Suppressor macrophage treated with lipopolysaccharide for 4 hours (primary cell): Measurements from ENCODE around the gene DOCK6.

ENCODE experiments used
- DNase-seq: peaks from one replicate; pipeline ENCODE4 v3.0.0-alpha.2; 2020

Gene DOCK6

DNA sequence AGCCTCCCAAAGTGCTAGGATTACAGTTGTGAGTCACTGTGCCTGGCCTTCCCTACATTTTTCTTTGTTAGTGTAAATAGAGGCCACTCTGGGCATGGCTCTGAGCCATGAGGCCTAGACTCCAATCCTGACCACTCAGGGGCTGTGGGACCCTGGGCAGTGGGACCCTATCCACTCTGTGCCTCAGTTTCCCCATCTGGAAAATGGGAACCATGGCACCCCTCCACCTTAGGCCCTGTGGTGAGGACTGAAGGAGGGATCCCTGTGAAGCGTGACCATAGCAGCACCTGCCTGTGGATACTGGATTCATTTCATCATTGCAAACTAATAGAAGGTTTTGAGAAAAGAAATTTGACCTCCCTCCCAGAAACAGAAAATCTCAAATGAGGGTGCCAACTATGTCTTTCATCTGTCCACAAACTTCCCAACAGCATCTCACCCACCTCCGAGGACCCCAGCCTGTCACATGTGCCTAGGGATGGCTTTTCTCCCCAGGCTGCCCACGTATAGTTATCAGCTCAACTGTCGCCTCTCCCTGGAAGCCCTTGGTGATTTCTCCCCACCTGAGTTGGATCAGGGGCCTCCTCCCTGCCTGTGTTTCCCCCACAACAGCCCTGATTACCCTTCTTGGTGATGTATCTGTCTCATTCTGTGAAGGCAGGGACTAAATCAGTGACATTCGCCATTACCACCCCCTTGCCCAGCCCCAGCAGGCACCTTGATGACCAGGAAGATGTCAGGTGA, 17.3 kb downstream of the DOCK6 start:
- DNase-seq = no peak

DNA sequence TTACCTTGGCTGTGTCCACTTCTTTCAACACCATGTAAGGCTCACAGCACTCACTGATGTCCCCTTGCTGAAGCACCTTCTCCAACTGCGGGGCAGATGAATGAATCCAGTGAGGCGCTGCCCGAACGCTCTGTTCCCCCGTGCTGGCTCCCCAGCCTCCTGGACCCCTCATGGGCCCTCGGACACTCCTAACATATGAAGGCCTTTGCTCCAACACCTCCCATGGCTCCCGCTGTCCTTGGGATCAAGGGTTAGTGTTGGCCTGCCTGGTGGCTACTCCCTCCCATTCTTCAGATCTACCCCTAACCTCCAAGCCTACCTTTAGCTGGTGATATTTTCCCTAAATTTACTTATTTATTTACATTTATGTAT, 18.5 kb downstream of the DOCK6 start:
- DNase-seq = no peak

DNA sequence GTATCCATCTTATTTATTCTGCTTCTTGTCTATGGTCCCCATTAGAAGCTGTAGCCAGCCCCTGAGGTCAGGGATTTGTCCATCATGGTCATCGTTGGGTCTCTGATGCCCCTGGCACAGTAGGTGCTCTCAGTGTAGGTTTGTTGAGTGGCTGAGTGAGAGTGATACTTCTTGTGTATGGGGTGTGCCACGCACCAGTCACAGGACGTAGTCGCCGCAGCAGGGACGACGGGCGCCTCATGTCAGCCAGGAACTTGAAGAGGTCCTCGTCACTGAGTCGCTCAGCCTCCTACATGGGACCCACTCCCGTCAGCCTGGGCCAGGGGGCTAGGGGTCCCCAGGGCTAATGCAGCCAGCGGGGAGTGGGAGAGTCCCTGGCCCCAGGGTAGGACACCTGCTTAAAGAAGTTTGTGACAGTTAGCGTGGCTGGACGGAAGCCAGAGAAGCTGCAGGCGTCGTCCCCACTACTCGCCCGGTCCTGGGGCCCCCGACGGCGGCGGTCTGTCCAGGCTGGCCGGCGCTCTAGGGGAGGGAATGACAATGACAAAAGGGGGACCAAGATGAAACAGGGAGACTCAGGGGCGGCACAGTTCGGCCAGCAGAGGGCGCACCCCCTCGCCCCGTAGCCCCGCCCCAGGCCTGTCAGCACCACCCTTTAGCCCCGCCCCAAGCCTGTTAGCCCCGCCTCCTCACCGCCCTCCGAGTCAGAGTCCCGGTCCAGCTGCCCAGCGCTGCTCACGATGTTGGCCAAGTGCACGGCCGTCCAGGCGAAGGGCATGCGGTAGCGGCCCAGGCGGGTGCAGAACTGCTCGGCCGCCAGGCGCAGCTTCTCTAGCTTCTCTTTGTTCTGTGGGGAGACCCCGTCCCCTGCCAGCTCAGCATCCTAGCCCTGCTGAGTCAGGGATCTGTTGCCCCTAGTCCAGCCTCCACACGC, 19.2 kb downstream of the DOCK6 start:
- DNase-seq = peak; percentile 95

DNA sequence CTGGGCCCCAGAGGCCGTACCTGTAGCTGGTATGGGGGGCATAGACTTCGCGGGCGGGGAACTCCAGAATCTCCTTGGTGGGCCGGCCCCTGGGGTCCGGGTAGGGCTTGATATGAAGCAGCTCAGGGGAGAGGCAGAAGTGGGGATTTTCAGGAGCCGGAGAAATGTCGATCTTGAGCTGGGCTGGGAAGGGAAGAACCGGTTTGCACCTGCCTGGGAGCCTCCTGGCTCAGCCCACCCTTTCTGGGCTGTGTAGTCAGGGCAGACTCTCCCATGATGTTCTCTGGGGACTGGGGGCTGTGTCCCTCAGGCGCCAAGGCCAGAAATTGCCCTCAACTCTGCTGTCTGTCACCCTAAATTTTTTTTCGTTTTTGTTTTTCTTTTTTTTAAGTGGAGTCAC, 20.3 kb downstream of the DOCK6 start:
- no peak for DNase-seq

DNA sequence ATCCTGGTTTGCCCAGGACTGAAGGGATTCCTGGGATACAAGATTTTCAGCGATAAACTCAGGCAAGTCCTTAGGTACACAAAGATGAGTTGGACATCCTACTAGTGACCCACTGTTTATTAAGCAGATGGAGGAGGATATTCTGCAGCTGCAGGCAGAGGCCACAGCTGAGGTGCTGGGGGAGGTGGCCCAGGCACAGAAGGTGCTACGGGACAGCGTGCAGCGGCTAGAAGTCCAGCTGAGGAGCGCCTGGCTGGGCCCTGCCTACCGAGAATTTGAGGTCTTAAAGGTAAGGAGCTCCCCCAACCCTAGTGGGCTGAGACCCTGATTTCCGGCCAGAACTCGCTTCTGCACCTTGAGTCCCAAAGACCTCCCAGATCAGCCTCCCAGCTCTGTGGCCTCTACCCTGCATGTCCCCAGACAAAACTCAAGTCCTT, 22.3 kb downstream of the DOCK6 start:
- DNase-seq = no peak

DNA sequence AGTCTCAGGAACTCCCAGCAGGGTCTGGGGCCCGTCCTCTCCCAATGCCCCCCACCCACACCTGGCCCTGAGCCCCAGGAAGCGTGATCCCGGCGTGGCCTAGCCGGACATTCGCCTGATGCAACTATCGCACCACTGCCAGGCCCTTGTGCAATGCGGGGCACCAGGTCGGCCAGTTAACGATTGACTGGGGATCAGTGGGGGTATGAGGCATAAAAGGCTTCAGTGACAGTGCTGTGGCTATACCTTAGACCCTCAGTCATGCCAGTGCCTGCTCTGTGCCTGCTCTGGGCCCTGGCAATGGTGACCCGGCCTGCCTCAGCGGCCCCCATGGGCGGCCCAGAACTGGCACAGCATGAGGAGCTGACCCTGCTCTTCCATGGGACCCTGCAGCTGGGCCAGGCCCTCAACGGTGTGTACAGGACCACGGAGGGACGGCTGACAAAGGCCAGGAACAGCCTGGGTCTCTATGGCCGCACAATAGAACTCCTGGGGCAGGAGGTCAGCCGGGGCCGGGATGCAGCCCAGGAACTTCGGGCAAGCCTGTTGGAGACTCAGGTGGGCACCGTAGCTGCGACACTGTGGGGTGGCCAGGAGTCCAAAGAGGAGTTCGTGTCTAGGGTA, 22.8 kb downstream of the DOCK6 start, which contains the start of gene ANGPTL8:
Gene ANGPTL8, plus strand, starts transcription at position 243 of the 624 bp plus-strand sequence. Its CDS starts 19 bp downstream, at position 262.
- DNase-seq = no peak

DNA sequence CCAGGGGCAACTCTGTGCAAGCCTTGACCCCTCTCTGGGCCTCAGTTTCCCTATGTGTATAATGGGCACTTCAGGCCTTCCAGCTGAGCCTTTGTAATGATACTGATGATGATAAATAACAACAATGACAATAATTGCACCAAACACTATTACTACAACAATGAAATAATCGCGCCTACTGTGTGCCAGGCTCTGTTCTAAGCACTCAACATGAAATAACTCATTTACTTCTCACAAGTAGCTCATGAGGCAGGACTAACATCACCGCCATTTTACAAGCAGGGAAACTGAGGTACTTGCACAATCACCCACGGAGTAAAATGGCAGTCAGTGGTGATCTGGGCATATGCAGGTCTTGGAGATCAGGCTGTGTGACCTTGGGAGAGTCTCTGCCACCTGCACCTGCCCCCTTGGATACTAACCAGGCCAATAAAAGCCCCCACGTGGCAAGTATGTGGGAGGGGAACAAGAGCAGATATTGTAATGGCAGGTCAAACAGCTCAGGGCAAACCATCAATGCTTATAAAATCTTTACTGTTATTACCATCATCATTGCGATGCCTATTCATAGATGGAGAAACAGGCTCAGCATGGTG, 23.4 kb downstream of the DOCK6 start:
- DNase-seq = no peak

DNA sequence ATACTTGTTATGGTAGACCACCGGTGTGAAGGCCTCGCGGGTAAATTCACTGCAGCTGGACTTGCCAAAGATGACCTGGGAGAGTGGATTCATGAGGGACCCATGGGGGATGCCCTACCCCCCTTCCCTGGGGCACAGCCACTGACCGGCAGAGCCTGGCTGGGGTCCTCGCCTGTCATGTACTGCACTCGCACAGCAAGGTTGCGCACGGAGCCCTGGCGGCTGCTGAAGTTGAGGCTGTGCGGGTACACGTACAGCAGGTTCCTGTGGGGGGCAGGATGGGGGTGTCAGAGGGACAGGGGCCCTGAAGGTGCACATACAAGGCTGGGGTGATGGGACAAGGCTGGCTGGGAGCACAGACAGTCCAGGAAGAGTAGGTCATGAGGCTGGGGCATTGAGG, 24.3 kb downstream of the DOCK6 start:
- DNase-seq = no peak

DNA sequence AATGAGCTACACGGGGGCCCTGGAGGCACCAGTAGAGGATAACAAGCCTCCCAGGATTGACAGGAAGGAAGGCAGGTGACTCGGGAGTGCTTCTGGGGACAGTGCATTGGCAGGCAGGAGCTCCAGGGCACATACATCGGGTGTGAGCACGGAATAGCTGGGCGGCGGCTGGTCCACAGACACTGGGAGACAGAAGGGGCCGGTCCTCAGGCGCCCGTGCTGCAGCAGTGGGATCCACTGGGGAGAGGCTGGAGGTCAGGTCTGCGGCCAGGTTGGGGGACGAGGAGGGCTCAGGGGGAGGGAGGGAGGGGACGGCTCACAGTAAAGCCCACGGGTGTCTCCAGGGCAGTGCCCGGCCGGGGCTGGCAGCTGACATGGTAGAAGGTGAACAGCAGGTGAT, 25.0 kb downstream of the DOCK6 start:
- DNase-seq = no peak

DNA sequence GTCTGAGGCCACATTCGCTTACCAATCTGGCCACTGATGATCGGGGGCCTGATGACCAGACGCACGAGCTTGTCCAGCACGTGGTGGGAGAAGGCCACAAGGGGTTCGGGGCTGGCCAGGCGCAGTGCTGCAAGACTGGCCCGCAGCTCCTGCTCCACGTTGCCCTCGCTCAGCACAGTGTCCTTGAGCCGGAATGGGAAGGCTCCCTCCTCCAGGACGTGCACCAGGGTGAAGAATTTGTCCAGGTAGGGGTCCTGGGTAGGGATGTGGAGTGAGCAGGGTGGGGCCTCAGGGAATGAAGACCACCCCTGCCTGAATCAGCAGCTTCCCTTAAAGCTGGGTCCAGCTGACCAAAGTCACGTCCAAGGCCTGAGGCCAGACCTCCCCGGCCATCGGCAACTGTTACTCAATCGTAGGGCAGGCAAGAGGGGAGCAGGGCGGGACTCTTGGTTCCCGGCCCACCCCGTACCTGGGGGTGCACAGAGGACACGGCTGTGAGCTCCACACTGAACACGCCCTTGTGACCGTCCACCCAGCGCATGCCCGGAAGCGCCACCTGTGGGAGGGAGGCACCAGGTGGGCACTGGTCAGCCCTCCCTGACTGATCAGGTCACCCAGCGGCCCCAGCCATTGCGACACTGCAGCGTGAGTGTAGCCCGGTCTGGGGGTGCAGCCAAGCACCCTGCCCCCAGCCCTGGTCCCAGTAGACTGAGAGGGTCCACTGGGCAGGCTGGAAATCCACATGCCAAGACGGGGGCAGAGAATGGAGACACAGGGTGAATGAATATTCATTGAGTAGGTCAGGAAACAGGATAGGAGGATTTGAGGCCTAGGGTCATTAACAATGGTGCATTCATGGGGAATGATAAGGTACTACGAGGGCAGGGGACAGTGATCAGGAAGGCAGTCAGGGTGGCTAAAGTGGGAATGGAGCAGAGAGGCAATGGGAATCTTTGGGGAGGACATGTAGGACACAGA, 25.7 kb downstream of the DOCK6 start:
- DNase-seq = no peak

DNA sequence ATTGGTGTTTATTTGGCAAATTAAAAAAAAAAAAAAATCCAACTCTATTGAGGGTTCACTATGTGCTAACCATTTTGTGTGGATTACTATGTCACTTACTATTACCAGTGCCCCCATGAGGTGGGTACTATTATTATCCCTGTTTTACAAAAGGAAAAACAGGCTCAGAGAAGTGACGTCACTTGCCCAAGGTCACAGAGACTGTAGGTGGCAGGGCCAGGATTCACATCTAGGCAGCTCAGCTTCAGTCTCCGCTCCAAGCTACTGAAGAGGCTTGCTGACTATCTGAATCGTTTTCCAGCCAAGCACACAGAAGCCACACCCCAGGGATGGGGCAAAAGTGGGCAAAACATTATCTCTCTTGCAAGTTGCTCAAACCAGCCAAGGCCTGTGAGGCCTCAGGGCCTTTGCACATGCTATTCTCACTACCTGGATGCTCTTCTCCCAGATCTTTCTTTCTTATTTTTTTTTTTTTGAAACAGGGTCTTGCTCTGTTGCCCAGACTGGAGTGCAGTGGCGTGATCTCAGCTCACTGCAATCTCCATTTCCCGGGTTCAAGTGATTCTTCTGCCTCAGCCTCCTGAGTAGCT, 27.7 kb downstream of the DOCK6 start:
- DNase-seq = no peak

DNA sequence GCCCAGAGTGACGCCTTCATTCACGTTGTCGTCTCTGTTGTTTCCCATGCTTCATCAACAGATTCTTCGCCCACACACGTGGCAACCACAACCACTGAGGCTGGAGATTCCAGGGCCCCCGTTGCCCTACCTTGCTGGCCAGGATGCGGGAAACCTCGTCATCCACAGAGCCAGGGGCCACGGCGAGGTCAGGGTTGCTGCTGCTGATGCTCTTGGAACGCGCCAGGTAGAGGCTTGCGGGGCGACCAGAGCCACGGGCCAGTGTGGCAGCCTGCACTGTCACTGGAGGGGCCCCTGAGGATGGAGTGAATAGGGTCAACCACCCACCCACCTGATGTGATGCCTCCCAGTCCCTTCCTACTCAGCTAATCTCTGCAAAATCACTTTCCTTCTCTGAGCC, 29.3 kb downstream of the DOCK6 start:
- no peak for DNase-seq

DNA sequence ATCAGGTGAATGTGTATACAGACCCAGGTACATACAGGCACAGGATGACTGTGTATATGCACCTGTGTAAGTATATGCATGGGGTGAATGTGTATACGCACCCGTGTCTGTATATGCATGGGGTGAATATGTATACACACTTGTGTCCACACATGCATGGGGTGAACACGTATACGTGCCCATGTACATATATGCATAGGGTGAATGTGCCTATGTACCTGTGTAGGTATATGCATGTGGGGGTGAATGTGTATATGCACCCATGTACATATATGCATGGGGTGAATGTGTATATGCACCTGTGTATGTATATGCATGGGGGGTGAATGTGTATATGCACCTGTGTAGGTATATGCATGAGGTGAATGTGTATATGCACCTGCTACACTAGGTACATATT, 29.8 kb downstream of the DOCK6 start:
- DNase-seq = no peak

DNA sequence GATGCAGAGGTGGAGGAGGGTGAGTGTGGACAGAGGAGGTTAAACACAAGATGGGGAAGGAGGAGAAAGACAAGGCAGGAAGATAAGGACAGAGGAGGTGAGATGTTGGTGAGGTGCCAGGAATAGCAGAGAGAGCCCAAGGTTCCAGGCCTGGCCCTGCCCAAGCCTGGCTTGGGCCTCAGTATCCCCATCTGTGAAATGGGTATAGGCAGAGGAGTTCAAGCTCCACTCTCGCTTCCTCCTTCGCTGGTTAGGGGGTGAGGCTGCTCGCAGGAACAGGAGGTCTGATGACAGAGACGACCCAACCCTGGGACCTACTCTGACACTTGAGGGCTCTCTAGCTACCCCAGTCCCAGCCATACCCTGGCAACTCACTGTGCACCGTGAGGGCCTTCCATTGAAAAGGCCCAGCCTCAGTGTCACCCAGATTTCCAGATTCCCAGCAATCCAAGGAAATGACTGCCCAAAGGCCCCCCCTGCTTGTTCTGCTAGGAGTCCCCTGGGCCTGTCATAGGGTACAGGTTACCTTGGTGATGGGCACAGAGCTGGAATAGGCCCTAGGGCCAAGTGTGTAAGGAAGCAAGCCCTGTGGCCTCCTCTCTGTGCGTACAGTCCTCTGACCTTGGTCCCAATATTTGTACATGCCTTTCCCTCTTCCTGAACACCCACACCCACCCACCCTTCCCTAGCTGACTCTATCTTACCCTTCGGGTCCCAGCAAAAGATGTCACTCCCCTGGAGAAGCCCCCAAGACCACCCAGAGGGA, 31.5 kb downstream of the DOCK6 start:
- DNase-seq = no peak

DNA sequence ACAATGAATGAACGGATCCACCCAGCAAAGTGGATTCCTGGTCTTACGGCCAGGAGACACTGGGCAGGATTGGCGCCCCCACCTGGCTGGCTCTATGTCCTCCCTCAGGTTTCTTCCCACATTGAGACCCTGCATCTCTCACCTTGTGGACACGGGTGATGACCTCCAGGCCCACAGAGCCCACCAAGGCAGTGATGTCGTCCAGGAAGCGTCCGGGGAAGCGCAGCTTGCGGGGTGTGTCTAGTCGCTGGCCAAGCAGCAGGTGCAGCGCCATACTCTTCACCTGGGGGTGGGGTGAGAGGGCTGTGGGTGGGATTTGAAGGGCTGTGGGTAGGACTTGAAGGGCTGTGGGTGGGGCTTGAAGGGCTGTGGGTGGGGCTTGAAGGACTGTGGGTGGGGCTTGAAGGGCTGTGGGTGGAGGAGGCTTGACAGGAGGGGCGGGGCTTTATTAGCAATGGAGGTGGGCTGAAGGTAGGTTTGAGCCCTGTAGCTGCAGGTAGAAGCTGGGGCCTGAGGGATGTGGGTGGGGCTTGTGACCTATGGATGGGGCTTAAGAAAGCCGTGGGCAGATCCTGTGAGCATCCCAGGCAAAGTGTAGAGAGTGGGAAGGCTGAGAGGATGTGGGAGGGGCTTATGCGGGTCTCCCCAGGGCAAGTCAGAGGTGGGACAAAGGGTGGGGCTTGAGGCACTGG, 35.0 kb downstream of the DOCK6 start:
- DNase-seq = no peak

DNA sequence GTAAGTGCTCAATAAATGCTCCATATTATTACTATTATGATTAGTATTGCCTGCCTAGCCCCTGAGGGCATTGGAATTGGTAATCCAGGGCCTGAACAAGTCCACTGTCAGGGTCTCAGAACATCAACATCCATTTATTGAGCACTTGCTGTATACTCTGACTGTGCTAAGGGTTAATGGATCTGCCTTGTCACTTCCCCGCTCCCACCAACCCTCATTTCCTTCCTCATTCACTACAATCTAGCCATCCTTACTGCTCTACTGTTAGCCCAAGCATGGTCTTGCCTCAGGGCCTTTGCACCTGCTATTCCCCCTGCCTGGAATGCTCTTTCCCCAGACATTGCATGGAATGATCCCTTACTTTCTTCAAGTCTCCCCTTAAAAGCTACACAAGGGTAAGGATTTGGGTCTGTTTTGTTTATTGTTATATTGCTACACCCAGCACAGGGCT, 35.6 kb downstream of the DOCK6 start:
- DNase-seq = no peak

DNA sequence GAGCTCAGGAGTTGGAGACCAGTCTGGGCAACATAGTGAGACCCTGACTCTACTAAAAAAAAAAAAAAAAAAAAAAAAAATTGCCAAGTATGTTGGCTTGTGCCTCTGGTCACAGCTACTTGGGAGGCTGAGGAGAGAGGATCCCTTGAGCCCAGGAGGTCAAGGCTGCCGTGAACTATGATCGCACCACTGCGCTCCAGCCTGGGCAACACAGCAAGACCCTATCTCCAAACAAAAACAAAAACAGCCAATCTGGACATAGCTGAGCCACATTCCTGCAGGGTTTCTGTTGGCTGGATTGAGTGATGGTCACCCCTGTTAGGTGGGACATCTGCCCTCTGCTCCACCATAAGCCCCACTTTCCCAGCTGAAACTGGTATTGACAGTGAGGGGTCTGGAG, 36.5 kb downstream of the DOCK6 start:
- DNase-seq = no peak

DNA sequence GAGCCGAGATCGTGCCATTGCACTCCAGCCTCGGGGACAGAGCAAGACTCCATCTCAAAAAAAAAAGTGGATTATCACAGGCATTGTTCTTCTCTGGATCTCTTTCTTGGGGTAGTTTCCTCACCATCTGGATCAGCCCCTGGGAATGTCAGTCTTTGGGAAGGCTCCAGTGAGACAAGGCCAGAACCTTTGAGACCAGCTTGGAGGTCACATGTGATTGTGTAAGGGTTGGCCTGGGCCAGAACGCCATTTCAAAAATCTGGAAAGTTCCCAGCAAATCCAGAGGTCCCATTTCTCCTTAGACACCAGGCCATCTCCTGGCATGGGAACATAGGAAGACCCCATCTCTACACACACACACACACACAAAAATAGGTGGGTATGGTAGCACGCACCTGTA, 37.2 kb downstream of the DOCK6 start:
- no peak for DNase-seq

DNA sequence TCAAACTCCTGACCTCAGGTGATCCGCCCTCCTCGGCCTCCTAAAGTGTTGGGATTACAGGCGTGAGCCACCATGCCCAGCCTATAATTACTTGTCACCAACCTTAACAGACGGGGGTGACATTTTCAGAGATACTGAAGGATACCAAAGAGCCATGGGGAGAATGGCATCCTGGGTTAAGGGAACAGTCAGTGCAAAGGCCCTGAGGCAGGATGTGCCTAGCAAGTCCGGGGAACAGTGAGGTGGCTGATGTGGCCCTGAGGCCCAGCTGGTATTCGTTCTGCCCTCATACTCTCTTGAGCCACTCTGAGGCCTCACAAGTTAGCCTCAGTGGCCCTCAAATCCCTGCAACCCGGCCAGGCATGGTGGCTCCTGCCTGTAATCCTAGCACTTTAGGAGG, 37.9 kb downstream of the DOCK6 start:
- DNase-seq = no peak

DNA sequence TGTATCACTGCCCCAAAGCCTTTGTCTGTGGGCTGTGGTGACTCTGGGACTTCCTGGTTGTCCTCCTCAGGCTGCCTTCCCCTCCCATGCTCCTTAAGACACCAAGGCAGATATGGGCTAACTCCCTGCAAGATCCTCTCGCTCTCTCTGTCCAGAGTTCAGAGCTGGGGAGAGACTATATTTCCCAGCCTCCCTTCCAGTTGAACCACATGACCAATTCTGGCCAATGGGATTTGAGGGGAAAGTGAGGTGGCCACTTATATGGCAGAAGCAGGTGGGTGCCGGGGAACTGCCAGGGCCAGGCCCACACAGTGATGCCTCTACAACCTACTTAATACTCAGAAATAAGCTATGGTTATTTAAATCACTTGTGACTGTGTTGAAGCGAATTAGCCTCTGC, 39.1 kb downstream of the DOCK6 start:
- DNase-seq = no peak
